Stimulated activated CD4-positive, alpha-beta T cell treated with anti-CD3 and anti-CD28 coated beads, Interleukin-15, amount 100 ng/mL, for 48 hours (primary cell): Measurements from ENCODE around the gene RHOF.
"Not testable (repeated sequence)": the region's sequence is repeated elsewhere in the genome, so short reads cannot be mapped to it uniquely, and the experiment has no call there.

ENCODE experiments used
- DNase-seq, 2 donors: peaks; one replicate each; pipeline ENCODE4 v3.0.0-alpha.2; 2020; ENCODE audit warnings: low read depth in 2 of 2

The RHOF gene

DNA sequence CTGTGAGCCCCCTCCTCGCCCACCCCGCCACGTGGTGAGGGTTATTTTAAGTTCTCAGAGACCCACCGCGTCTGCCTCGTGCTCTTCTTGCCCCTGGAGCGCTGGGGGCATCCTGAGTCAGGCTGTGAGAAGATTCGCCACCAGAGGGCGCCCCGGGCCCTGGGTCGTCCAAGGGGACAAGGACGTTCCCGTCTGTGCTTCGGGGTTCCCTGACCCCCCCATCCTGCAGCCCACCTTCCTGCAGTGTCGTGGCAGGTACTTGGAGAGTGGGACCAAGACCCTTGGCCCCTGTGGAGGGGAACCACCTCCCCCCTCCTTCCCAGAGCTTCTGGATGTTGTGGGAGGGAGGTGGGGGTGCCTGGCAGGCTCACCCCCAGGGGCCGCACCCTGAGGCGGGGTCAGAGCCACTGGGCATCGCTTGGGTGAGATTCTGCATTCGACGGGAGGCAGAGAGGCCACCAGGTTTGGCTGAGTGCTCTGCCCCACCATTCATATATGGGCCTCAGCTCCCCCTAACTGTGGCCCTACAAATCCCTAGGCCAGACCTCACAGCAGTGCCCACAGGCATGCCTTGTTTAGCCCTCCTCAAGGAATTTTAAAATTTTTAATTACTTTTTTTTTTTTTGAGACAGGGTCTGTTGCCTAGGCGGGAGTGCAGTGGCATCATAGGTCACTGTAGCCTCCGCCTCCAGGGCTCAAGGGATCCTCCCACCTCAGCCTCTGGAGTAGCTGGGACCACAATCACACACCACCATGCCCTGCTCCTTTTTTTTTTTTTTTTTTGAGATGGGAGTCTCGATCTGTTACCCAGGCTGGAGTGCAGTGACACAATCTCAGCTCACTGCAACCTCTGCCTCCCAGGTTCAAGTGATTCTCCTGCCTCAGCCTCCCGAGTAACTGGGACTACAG is 17.0 kb downstream of the RHOF start:
- peak; percentile 69 to 88 for DNase-seq

GRCh38 chr12:121775501-121775900 is 18.0 kb downstream of the RHOF start:
- no peak for DNase-seq

- DNase-seq = no peak
Observed at GRCh38 chr12:121774968-121775474, 18.5 kb downstream of the RHOF start.

DNA sequence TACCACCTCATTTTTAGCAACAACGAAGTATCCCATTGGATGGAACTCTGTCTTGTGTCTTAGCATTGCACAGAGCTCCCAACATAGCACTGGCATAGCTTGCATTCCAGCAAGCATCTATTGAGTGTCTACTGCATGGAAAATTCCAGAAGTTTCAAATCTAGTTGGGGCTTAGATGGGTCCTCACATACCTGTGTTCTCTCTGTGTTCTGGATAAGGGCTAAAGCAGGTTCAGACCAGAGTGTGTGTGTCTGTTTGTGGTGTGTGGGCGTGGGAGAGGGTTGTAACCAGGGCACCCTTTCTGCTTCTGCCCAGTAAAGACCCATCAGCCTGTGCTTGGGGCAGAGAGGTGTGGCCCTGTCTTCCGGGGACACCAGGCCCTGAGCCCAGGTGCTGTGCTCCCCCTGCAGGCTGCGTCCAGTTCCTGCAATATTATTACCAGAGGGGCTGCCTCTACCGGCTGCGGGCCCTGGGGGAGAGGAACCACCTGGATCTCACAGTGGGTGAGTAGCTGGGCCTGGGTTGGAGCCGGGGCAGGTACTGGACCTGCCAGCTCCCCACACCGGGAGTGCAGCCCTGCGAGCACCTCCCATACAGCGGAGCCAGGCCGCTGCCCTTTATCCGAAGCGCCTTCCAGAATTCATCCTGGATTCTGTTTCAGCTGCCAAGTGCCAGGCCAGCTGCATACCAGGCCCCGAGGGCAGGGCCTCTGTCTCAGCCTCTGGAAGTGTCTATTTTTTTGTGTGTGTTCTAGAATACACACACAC is 20.3 kb downstream of the RHOF start:
- DNase-seq = peak; percentile 58 to 76

- no peak for DNase-seq
Observed at GRCh38 chr12:121770813-121771625, 22.5 kb downstream of the RHOF start.

GRCh38 chr12:121770388-121770787 is 23.1 kb downstream of the RHOF start:
- DNase-seq = no peak

- DNase-seq = no peak
Observed at GRCh38 chr12:121769831-121770301, 23.6 kb downstream of the RHOF start.

DNA sequence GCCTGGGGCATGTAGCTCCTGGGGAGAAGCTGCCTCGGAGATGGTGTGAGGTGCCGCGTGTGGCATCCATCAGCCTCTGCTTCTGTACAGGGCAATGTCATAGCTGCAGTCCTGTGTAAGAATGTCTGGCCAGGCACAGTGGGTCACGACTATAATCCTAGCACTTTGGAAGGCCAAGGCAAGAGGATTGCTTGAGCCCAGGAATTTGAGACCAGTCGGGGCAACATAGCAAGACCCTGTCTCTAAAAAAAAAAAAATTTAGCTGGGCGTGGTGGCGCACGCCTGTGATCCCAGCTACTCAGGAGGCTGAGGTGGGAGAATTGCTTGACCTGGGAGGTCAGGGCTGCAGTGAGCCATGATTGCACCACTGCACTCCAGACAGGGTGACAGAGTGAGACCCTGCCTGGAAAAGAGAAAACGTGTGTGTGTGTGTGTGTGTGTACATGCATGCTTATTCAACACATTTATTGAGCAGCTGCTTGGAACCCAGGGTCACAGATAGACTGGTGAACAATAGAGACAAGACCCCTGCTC is 24.1 kb downstream of the RHOF start:
- no peak for DNase-seq

DNA sequence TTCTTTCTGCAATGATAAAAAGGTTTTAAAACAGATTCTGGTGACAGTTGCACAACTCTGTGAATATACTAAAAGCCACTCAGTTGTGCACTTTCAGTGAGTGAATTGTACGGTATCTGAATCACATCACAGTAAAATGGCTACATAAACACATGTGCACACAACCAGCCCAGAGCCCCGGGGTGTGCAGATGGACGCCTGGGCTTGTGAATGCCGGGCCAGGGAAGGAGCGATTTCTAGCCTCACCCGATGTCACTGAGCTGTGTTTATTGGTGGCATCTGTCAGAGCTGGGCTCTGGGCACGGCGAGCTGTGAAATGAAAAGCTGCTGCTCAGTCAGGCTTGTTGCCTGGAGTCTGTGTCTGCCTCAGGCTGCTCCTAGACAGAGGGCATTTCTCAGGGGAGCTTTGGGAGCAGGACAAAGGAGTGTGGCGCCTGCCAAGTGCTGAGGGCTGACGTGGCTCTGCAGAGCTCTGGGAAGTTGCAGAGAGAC is 25.9 kb downstream of the RHOF start:
- no peak for DNase-seq

GRCh38 chr12:121766290-121767039 is 27.0 kb downstream of the RHOF start:
- DNase-seq = no peak

DNA sequence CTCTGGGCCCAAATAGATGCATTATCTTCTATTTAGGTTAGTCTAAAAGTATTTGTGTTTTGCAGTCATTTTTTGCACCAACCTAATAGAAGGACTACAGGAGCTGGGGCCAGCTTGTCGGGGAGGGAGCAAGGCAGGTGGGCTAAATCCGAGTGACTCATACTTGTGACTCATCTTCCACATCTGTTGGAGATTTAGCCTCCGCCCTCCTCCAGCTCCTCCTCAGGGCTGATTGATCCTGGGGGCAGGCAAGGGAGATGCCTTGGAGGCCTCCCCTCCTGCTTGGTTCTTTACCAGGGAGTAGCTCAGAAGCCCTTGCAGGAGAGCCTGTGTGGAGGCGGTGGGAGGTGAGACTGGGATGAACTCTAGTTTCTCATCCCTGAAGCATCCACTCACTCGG is 27.9 kb downstream of the RHOF start:
- no peak for DNase-seq

DNA sequence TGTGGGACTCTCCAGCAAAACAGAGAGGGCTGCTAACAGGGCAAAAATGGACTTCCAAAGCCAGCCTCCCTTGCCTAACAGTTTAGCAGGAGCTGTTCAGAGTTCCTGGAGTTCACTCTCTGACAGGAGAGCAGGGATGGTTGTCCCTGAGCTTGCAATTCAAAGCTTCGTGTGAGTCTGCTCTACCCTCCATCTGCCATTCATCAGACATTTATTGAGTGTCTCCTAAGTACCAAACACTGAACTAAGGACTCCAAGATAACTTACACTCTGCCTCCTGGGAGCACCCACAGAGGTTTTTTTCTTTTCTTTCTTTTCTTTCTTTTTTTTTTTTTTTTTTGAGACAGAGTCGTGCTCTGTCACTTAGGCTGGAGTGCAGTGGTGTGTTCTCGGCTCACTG is 28.7 kb downstream of the RHOF start:
- no peak for DNase-seq

- no peak for DNase-seq
Observed at GRCh38 chr12:121762269-121762668, 31.2 kb downstream of the RHOF start.

- DNase-seq = not testable (repeated sequence)
Observed at GRCh38 chr12:121758536-121758935, 35.0 kb downstream of the RHOF start.

- DNase-seq = no peak
Observed at GRCh38 chr12:121755591-121755990, 37.9 kb downstream of the RHOF start.

DNA sequence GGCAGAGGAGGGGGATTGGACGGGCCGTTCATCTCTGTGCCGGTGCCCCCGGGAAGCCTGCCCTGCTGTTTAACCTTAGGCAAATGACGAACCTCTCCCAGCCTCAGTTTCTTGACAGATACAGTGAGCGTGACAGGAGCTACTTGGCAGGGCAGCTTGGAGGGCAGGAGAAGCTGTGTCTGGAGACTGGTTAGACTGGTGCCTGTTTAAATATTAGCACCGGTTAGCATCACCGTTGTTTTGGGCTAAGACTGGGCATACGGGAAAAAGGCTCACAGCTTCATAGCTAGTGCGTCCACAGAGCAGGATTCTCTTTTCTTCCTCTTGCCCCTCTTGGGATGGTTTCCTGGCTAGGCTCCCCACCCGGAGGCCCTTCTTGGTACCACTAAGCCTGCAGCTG is 38.7 kb downstream of the RHOF start:
- no peak for DNase-seq

- DNase-seq = no peak
Observed at GRCh38 chr12:121753844-121754264, 39.6 kb downstream of the RHOF start.

DNA sequence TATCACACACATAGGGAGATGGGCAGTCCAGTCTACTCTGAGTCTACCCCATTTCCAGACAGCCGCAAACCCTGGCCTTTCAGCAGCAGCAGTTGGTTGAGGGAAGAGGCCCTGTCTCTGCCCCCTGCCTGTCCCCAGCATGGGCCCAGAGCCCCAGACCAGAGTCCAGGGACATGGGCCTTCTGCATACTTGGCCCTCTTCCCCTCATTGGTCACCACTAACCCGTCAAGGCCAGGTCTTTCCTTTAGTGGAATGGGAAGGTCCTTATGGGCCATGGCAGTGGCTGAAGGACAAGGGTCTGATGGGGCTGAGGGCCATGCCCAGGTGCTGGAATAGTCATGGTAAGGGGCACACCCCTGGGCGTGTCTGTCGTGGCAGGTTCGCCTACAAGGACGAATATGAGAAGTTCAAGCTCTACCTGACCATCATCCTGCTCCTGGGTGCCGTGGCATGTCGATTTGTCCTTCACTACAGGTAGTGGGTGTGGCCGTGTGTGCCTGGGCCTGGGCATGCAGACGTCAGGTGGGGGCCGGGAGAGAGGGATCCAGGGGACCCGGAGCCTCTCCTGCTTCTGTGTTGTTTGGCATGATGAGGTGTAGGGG is 41.6 kb downstream of the RHOF start:
- DNase-seq = no peak

DNA sequence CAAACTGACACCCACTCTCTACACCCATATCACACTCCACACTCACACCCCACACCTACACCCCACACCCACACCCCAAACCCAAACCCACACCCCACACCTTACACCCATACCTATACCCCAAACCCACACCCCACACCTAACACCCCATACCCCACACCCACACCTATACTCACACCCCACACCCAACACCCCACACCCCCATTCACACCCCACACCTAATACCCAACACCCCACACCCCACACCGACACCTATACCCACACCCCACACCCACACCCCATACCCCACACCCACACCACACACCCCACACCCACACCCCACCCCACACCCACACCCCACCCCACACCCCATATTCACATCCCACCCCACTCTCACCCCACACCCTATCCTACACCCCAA is 42.5 kb downstream of the RHOF start:
- DNase-seq = no peak

GRCh38 chr12:121750507-121750955 is 43.0 kb downstream of the RHOF start:
- no peak for DNase-seq
